GM18507 (cell line): ENCODE data around the gene DPP4.
"Not testable (repeated sequence)": the region's sequence is repeated elsewhere in the genome, so short reads cannot be mapped to it uniquely, and the experiment has no call there.

Experiments used
- DNase-seq: peaks from one replicate; pipeline ENCODE4 v3.0.0; 2011; ENCODE audit warnings: low read depth; ENCODE audit not compliant: insufficient read length; ENCODE audit errors: extremely low spot score
- FAIRE-seq: peaks from 2 replicates; lab custom pipeline; 2011; peaks lifted over from hg19 to GRCh38; lab: Jason Lieb, UNC

DPP4 gene

DNA sequence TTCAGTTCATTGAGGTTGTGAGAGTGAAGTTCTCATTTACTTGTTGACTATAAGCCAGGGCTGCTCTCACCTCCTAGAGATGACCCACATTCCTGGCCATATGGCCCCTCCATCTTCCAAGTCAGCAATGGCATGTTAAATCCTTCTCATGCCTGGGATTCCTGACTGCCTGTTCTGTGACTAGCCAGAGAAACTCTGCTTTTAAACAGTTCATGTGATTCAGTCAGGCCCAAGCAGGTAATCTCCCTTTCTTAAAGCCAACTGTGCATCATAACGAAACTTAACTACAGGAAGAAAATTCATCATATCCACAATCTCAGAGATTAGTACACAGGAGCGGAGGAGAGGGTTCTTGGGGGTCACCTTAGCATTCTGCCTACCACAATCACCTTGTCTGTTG, 11.5 kb downstream of the DPP4 start:
- FAIRE-seq (peak; percentile 55), DNase-seq (no peak)

- FAIRE-seq (peak; percentile 18), DNase-seq (no peak)
Observed at GRCh38 chr2:162061021-162061420, 13.0 kb downstream of the DPP4 start.

GRCh38 chr2:162060532-162060931, 13.5 kb downstream of the DPP4 start:
- FAIRE-seq, result no peak
- no peak for DNase-seq

DNA sequence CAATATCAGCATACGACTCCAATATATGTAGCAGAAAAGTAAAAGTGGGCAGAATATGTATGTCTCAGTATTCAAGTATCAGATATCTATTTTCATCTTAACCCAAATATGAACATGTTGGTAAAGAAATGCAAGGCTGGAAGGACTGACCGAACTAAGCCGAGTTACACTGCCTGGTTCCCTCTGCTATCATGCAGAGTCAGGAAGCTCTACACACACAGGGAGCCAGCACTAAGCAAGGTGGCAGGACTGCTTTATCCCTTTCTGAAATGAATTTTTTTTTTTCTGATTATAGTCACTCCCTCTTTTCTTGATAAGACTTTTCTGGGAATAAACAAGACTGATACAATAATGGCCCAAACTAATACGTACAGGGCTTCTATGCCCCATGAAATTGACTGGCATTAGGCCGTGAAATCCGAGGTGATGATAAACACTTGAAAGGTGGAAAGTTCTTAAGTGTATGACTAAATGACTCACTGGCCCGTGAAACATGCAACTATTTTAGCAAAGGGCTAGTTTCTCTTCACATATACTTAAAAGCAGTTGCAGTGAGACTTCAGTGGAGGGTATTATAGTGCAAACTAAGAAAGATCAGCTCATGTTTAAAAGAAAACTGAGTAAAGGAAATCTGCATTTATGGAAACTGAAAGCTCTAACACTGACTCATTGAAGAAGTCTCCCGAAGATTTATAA, 14.9 kb downstream of the DPP4 start:
- DNase-seq, result peak; percentile 22
- peak; percentile 93 for FAIRE-seq

- DNase-seq (no peak), FAIRE-seq (peak; percentile 9)
Observed at GRCh38 chr2:162057426-162057825, 16.6 kb downstream of the DPP4 start.

- no peak for FAIRE-seq
- no peak for DNase-seq
Observed at GRCh38 chr2:162056796-162057399, 17.1 kb downstream of the DPP4 start.

- no peak for DNase-seq
- FAIRE-seq, result no peak
Observed at GRCh38 chr2:162053808-162054155, 20.2 kb downstream of the DPP4 start.

DNA sequence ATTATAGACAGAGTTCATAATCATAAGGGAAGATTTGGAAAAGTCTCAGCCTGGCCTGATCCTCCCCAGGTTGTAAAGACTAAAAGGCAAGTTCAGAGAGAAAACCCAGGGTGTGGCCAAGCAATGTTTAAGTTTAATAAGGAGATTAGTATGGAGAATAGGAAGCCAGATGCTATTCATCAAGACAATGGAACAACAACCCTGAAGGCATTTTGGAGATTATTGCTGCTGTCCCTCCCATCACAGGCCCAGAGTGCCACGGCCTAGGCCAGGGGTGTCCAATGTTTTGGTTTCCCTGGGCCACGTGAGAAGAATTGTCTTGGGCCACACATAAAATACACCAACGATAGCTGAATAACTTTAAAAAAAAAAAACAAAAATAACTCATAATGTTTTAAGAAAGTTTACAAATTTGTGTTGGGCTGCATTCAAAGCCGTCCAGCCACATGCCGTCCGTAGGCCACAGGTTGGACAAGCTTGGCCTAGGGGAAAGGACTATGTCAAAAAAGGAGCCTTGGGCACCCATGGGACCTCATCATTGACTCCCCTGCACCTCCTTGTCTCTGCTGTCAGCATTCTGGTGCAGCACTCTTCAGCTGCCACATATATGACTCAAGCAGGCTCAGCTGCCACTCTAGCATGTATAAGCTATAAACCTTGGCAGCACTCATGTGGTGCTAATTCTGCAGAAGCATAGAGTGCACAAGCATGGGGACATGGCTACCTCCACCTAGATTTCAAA, 20.8 kb downstream of the DPP4 start:
- DNase-seq (no peak), FAIRE-seq (no peak)

DNA sequence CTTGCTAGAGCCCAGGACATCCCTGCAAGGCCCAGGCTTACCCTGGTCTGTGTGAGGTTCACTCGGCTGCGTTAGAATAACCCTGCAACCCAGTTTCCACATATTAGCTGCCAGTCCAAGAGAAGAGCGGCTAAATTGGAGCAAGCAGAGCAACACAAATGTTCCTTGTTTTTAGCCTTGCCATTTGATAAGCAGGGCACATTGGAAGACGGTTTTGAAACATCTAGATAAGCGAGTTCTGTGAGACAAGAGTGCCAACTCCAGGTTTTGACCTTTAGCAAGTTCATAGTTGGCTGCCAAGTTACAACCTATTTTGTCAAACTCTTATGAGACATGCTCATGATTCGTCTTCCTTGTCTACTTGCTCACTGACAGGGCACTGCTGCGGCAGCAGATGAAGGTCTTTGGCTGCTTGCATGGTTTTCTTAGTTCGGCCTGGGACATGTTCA, 23.5 kb downstream of the DPP4 start:
- no peak for FAIRE-seq
- DNase-seq, result no peak

DNA sequence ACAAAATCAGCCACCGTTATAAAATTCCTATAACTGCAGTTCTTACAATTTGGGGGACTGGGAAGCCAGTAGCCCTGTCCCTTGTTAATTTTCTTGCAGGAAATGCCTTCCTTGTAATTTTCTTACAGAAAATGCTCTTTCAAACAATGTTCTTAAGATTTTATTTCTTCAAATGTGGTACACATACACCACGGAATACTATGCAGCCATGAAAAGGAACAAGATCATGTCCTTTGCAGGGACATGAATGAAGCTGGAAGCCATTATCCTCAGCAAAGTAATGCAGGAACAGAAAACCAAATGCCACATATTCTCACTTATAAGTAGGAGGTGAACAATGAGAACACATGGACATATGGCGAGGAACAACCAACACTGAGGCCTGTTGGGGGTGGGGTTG, 24.9 kb downstream of the DPP4 start:
- DNase-seq, FAIRE-seq: not testable (repeated sequence)

DNA sequence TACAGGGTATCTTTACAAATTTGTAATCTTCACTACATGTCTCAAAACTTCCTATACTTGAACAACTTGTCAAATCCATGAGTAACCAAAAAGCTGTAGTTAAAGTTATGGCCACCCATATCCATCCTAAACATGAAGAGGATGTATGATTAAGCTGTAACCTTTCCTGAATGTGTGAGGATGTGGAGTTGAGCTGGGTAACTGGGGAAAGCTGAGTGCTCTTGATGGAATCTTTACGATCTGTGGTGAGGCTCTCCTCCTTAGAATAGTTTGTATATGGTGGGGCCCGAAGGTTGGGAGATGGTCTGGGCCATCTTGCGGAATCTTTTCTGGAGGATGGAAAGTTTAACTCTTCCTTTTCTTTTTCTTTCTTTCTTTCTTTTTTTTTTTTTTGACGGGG, 29.4 kb downstream of the DPP4 start:
- no peak for DNase-seq
- FAIRE-seq, result no peak

DNA sequence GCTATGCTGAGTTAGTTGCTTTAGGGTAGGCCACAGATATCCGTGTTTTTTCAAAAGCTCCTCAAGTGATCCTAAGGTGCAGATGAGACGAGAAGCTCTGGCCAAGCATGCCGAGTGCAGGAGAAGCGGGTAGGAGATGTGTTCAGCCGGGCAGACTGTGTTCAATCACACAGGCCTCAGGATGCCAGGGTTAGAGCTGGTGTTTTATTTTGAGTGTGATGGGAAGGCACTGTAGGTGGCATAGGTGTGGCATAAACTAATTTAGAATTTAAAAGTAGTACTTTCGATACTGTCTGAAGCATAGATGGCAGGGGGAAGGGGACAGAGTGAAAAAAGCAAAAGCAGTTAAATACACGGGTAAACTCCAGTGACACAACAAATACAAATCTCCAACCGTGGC, 30.9 kb downstream of the DPP4 start:
- FAIRE-seq (no peak), DNase-seq (no peak)

GRCh38 chr2:162041485-162041884, 32.5 kb downstream of the DPP4 start:
- DNase-seq (no peak), FAIRE-seq (no peak)

- no peak for DNase-seq
- no peak for FAIRE-seq
Observed at GRCh38 chr2:162038725-162039124, 35.3 kb downstream of the DPP4 start.

- FAIRE-seq, result no peak
Observed at GRCh38 chr2:162037886-162038285, 36.1 kb downstream of the DPP4 start.

GRCh38 chr2:162037028-162037795, 36.8 kb downstream of the DPP4 start:
- DNase-seq, result no peak
- FAIRE-seq, result no peak

More at GRCh38 chr2:162037886-162038285, 36.1 kb downstream of the DPP4 start:
- no peak for DNase-seq

DNA sequence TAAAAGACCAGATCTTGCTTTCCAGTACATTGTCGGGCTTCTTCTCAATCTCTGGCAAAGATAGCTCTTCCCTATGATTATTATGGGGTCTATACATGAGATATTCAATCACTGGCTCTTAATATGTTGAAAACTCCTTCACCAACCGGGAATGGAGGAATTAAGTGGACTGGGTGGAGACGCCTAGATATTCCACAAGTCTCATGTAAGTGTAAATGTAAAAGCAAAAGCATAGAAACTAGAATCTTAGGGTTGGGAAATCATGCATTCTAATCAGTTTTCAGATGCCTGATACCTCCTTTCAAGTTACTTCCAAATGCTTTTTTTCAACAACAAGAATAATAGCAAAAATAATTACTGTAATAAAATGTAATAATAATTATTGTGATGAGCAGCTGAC, 38.0 kb downstream of the DPP4 start:
- FAIRE-seq, result no peak

GRCh38 chr2:162030363-162031190, 43.4 kb downstream of the DPP4 start:
- DNase-seq (no peak), FAIRE-seq (no peak)

More for the DNA sequence above, 38.0 kb downstream of the DPP4 start:
- DNase-seq, result no peak

DNA sequence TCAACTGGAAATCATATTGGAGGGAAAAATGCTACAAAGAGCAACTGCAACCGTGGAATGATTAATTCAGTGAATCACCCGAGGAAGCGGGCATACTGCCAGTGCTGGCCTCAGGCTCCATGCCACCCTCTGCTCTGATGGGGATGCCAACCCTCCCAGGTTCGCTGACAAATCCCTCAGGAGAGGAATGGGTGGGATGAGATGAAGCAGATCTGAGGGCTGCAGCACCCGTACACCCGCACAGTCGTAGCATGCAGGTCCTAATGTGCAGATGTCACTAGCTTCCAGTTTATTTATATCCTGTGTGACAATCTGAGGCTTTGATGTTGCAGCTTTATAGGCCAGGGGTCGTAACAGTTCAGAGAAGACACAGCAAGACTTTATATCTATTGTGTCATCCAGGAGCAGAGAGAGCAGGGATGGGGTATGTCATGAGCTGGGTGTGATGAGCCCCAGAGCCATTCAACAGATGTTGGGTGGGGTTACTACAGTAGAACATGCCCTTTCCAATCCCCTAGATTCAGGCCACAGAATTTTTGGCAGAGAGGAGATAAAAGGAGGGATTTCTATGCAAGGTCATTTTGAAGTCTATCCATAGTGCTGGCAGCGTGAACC, 44.6 kb downstream of the DPP4 start:
- no peak for DNase-seq
- no peak for FAIRE-seq
